GM23248 (cell line): ENCODE measurements around the gene FBXO8. TPM values are rescaled to one million over a fixed set of nuclear protein-coding genes. Genes with fewer than 3 reads are reported as not detected.

Source experiments
- DNase-seq: peaks from one replicate; pipeline ENCODE4 v3.0.0-alpha.2; 2015
- H2AFZ ChIP-seq: fragments of 200-600 bp; sonication (generic); 2 replicates; pipeline ENCODE4 v1.6.1; 2016; ENCODE audit warnings: antibody characterized with exemption
- H3F3A ChIP-seq: fragments of 200-600 bp; sonication (generic); 2 replicates; pipeline ENCODE4 v1.6.1; 2016; ENCODE audit warnings: mild to moderate bottlenecking, antibody characterized with exemption, mixed run types; ENCODE audit not compliant: insufficient read depth
- H3K27ac ChIP-seq: fragments of 200-600 bp; sonication (generic); 2 replicates; pipeline ENCODE4 v1.5.1; 2016; ENCODE audit warnings: mild to moderate bottlenecking
- H3K27me3 ChIP-seq: fragments of 200-600 bp; sonication (generic); replicated peaks from 2 replicates; pipeline ENCODE4 v1.6.1; 2016; ENCODE audit warnings: mild to moderate bottlenecking; ENCODE audit not compliant: insufficient read depth
- H3K36me3 ChIP-seq: fragments of 200-600 bp; sonication (generic); 2 replicates; pipeline ENCODE4 v1.6.1; 2016; ENCODE audit warnings: low read depth, mild to moderate bottlenecking
- H3K4me1 ChIP-seq: fragments of 200-600 bp; sonication (generic); 2 replicates; pipeline ENCODE4 v1.6.1; 2016; ENCODE audit warnings: mild to moderate bottlenecking; ENCODE audit not compliant: insufficient read depth
- H3K4me2 ChIP-seq: fragments of 200-600 bp; sonication (generic); one replicate; pipeline ENCODE4 v1.6.1; 2016; ENCODE audit warnings: mild to moderate bottlenecking; ENCODE audit not compliant: unreplicated experiment
- H3K4me3 ChIP-seq: fragments of 200-600 bp; sonication (generic); 2 replicates; pipeline ENCODE4 v1.5.1; 2016; ENCODE audit warnings: mild to moderate bottlenecking
- H3K79me2 ChIP-seq: fragments of 200-600 bp; sonication (generic); 2 replicates; pipeline ENCODE4 v1.6.1; 2016; ENCODE audit warnings: mild to moderate bottlenecking; ENCODE audit not compliant: insufficient read depth
- H3K9ac ChIP-seq: fragments of 200-600 bp; sonication (generic); 2 replicates; pipeline ENCODE4 v1.6.1; 2016; ENCODE audit warnings: mild to moderate bottlenecking
- H3K9me2 ChIP-seq: fragments of 200-600 bp; sonication (generic); 2 replicates; pipeline ENCODE4 v1.6.1; 2016; ENCODE audit warnings: mixed run types, mild to moderate bottlenecking, moderate library complexity; ENCODE audit not compliant: insufficient read depth
- H3K9me3 ChIP-seq: fragments of 200-600 bp; sonication (generic); one replicate; pipeline ENCODE4 v1.6.1; 2017; ENCODE audit warnings: low read depth
- H4K20me1 ChIP-seq: fragments of 200-600 bp; sonication (generic); 2 replicates; pipeline ENCODE4 v1.6.0; 2016; ENCODE audit not compliant: insufficient read depth
- EZH2 ChIP-seq: fragments of 200-600 bp; sonication (generic); IDR thresholded peaks from 2 replicates; pipeline ENCODE4 v1.6.1; 2018; ENCODE audit warnings: antibody characterized with exemption, mild to moderate bottlenecking; ENCODE audit not compliant: insufficient read depth, poor library complexity, severe bottlenecking
- EZH2phosphoT487 ChIP-seq: fragments of 200-600 bp; sonication (generic); IDR thresholded peaks from 2 replicates; pipeline ENCODE4 v1.6.1; 2018; ENCODE audit warnings: antibody characterized with exemption, moderate library complexity, mild to moderate bottlenecking, low read depth; ENCODE audit not compliant: insufficient read depth
- WGBS, 2 experiments: methylation state at CpG; one replicate each; pipeline ENCODE4 v1.1.6; 2015 to 2017; ENCODE audit warnings: low lambda C conversion rate in 2 of 2, low coverage in 1 of 2; ENCODE audit errors: missing lambda C conversion rate in 2 of 2; 5-methylcytosine and 5-hydroxymethylcytosine counted together
- in situ Hi-C: fragments of 300-500 bp; cut with MboI; formaldehyde crosslinking; loops from 2 replicates; pipeline ENCODE4 v1.15.0; 2020
- polyA plus RNA-seq: library from polyadenylated mRNA; unstranded; fragments of >200 nt; fragmentation: Nextera tagmentation; extraction: Ambion mirVana; gene quantifications from 2 replicates; pipeline ENCODE4 v1.2.1, GENCODE V29; 2016
- total RNA-seq: library from RNA; depleted of rRNA; stranded (reverse); fragments of >200 nt; shearing (Covaris generic); gene quantifications from 2 replicates; pipeline ENCODE4 v1.2.3, GENCODE V29; 2014

The FBXO8 gene
- total and polyA plus RNA-seq, 2 experiments from 2014 or later, result 23.1 to 27.7 TPM

GRCh38 chr4:174320494-174321199 lies 37.2 kb upstream of the FBXO8 start:
- no peak for TF ChIP-seq EZH2phosphoT487
- no peak for TF ChIP-seq EZH2
- H2AFZ ChIP-seq, result no peak overlapping the region
- H3K36me3 ChIP-seq, result no peaks in the 10 kb centered on the region
- H4K20me1 ChIP-seq, result no peaks in the 10 kb centered on the region
- no peaks in the 10 kb centered on the region for H3K9me3 ChIP-seq
- no peak overlapping the region for H3K4me2 ChIP-seq
- no peak overlapping the region for H3K27ac ChIP-seq
- no peak overlapping the region for H3K9ac ChIP-seq
- H3K27me3 ChIP-seq, result no peaks in the 10 kb centered on the region
- in situ Hi-C loops, result loop anchor here (25.0 kb wide), 1 partner anchor 808 kb away; no protein-coding TSS in a partner anchor
- H3K4me1 ChIP-seq, result peaks cover 37% of the 10 kb centered on the region
- 95 to 96% methylated on average over 5 of the region's 5 CpGs for WGBS, 2 experiments
- no peak overlapping the region for H3K4me3 ChIP-seq
- H3K79me2 ChIP-seq, result no peaks in the 10 kb centered on the region
- no peak for DNase-seq
- H3F3A ChIP-seq, result peaks cover 22% of the 10 kb centered on the region; the same call in 1 of the 2 replicates
- no peaks in the 10 kb centered on the region for H3K9me2 ChIP-seq

GRCh38 chr4:174318829-174319764 lies 35.6 kb upstream of the FBXO8 start:
- Histone ChIP-seq H3K4me2 (peak overlapping the region; percentile 13), H2AFZ (peak overlapping the region; percentile 74), H4K20me1 (no peaks in the 10 kb centered on the region), H3K9me3 (no peaks in the 10 kb centered on the region), H3K79me2 (no peaks in the 10 kb centered on the region), H3K4me3 (no peak overlapping the region), H3K9me2 (no peaks in the 10 kb centered on the region), H3K36me3 (no peaks in the 10 kb centered on the region), H3F3A (peaks cover 20% of the 10 kb centered on the region; the same call in 1 of the 2 replicates), H3K4me1 (peaks cover 34% of the 10 kb centered on the region), H3K9ac (no peak overlapping the region), H3K27ac (no peak overlapping the region), H3K27me3 (no peaks in the 10 kb centered on the region)
- in situ Hi-C loops, result loop anchor here (25.0 kb wide), 1 partner anchor 807 kb away; no protein-coding TSS in a partner anchor
- no peak for TF ChIP-seq EZH2phosphoT487
- TF ChIP-seq EZH2, result no peak
- 52 to 53% methylated on average over 8 of the region's 8 CpGs for WGBS, 2 experiments
- DNase-seq, result peak; percentile 50

- in situ Hi-C loops, result loop anchor here (25.0 kb wide), 1 partner anchor 805 kb away; no protein-coding TSS in a partner anchor
Measured at GRCh38 chr4:174317531-174317930, 34.1 kb upstream of the FBXO8 start.

DNA sequence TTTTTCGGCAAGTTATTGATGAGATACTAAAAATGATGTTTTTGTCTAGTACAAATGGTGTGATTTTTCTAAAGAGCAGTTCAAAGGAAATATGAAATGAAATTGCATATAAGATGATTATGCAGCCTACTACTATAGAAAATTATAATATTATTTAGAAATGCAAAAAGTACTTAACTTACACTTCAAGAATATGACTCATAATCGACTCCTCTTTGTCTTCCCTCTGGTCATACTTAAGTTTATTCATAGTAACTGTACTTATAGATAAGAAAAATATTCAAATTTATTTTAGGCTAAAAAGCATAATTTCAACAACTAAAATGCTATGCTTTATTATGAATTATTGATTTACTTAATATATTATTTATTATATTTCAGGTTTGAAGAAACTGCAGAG lies 33.5 kb upstream of the FBXO8 start:
- in situ Hi-C loops, result loop anchor here (25.0 kb wide), 1 partner anchor 805 kb away; no protein-coding TSS in a partner anchor
- no peaks in the 10 kb centered on the region for H3K36me3 ChIP-seq
- DNase-seq, result peak; percentile 44

More at GRCh38 chr4:174317531-174317930, 34.1 kb upstream of the FBXO8 start:
- H3K79me2 ChIP-seq, result no peaks in the 10 kb centered on the region
- no peaks in the 10 kb centered on the region for H4K20me1 ChIP-seq
- no peaks in the 10 kb centered on the region for H3K27me3 ChIP-seq
- H2AFZ ChIP-seq, result no peak overlapping the region
- H3K4me3 ChIP-seq, result no peak overlapping the region
- DNase-seq, result peak; percentile 5
- H3K9ac ChIP-seq, result no peak overlapping the region
- H3K4me1 ChIP-seq, result peaks cover 31% of the 10 kb centered on the region
- no peaks in the 10 kb centered on the region for H3K9me3 ChIP-seq
- TF ChIP-seq EZH2phosphoT487, result no peak
- TF ChIP-seq EZH2, result no peak
- peaks cover 17% of the 10 kb centered on the region; the same call in 1 of the 2 replicates for H3F3A ChIP-seq
- no peaks in the 10 kb centered on the region for H3K36me3 ChIP-seq
- no peak overlapping the region for H3K27ac ChIP-seq
- peak overlapping the region; percentile 9 for H3K4me2 ChIP-seq
- H3K9me2 ChIP-seq, result no peaks in the 10 kb centered on the region

More for the DNA sequence above, 33.5 kb upstream of the FBXO8 start:
- H4K20me1 ChIP-seq, result no peaks in the 10 kb centered on the region
- H3K4me1 ChIP-seq, result peaks cover 31% of the 10 kb centered on the region
- no peak for TF ChIP-seq EZH2phosphoT487
- TF ChIP-seq EZH2, result no peak
- H2AFZ ChIP-seq, result no peak overlapping the region
- H3K9me2 ChIP-seq, result no peaks in the 10 kb centered on the region
- H3K9ac ChIP-seq, result no peak overlapping the region
- 74 to 80% methylated on average over 2 of the region's 2 CpGs for WGBS, 2 experiments
- no peak overlapping the region for H3K27ac ChIP-seq
- no peaks in the 10 kb centered on the region for H3K27me3 ChIP-seq
- H3K9me3 ChIP-seq, result no peaks in the 10 kb centered on the region
- H3K79me2 ChIP-seq, result no peaks in the 10 kb centered on the region
- no peak overlapping the region for H3K4me3 ChIP-seq
- peaks cover 17% of the 10 kb centered on the region; the same call in 1 of the 2 replicates for H3F3A ChIP-seq
- H3K4me2 ChIP-seq, result peak overlapping the region; percentile 9
